ENCODE results near the gene CMTM5.

DNA sequence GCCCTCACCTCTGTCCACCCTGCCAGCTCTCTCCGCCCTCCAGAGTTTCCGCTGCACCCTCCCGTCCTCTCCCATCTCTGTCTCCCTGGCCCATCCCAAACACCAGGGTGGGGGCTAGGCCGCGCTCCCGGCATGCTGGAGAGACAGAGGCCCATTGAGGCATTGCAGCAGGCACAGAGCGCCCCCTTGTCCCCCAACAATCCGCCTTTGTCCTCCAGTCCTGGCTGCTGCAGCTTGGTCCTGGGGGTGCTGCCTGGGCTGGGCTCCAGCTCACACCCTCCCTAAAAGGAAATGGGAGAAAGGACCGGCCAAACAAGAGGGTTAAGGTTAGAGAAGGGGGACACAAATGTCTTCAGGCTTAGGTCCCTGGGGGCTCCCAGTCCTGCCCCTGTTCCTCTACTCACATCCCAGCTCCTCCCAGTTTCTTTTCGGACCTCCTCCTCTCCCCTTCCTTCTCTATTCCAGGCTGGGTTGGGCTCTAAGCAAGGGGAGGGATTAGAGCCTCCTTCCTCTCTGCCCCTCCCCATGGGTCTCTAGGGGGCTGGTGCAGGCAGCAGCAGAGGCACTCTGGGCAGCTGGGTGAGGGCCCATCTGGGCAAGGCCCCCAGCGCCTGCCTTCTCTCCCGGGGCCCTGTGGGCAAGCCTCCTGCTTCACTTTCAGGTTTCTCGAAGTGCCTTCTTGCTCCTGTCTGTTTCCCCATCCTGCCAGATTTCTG, at the start of gene CMTM5:
- TF ChIP-seq, protein P1, sequence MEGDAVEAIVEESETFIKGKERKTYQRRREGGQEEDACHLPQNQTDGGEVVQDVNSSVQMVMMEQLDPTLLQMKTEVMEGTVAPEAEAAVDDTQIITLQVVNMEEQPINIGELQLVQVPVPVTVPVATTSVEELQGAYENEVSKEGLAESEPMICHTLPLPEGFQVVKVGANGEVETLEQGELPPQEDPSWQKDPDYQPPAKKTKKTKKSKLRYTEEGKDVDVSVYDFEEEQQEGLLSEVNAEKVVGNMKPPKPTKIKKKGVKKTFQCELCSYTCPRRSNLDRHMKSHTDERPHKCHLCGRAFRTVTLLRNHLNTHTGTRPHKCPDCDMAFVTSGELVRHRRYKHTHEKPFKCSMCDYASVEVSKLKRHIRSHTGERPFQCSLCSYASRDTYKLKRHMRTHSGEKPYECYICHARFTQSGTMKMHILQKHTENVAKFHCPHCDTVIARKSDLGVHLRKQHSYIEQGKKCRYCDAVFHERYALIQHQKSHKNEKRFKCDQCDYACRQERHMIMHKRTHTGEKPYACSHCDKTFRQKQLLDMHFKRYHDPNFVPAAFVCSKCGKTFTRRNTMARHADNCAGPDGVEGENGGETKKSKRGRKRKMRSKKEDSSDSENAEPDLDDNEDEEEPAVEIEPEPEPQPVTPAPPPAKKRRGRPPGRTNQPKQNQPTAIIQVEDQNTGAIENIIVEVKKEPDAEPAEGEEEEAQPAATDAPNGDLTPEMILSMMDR (IDR thresholded peaks at IDR 0.05; ENCODE audit: extremely low read depth in 1 of 2, insufficient read depth in 1 of 2, low read depth in 1 of 2, low read length in 2 of 2): no peak
- TF ChIP-seq POLR2AphosphoS5 (IDR thresholded peaks at IDR 0.05; ENCODE audit: insufficient read depth, low read depth, low read length): no peak
- no peak for TF ChIP-seq POLR2A (IDR thresholded peaks at IDR 0.05; ENCODE audit: low read depth, low read length)
- no peak for TF ChIP-seq GATA2 (IDR thresholded peaks at IDR 0.05; ENCODE audit: insufficient read depth, insufficient read length, low read depth, low read length)
- TF ChIP-seq, protein P2, sequence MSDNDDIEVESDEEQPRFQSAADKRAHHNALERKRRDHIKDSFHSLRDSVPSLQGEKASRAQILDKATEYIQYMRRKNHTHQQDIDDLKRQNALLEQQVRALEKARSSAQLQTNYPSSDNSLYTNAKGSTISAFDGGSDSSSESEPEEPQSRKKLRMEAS (IDR thresholded peaks at IDR 0.05; ENCODE audit: insufficient read depth, insufficient read length): no peak
